Gastroesophageal sphincter (tissue), 3 donors: ENCODE results near the gene PHKG1.
"Not testable (repeated sequence)": the region's sequence is repeated elsewhere in the genome, so short reads cannot be mapped to it uniquely, and the experiment has no call there.

Experiments
- POLR2AphosphoS5 ChIP-seq: sonication (generic); formaldehyde crosslinking; IDR thresholded peaks from one replicate; pipeline ENCODE4 v1.6.1; 2017; ENCODE audit warnings: antibody characterized with exemption
- TF ChIP-seq, protein P1 (sequence below), 4 experiments: fragments of 200-600 bp in 2 of 4; fragments of 450-650 bp in 2 of 4; sonication (generic) in 1 of 4; IDR thresholded peaks; one replicate each; pipeline ENCODE4 v1.5.1; 2017 to 2019; ENCODE audit warnings: antibody characterized with exemption in 4 of 4, mild to moderate bottlenecking in 2 of 4, moderate library complexity in 2 of 4

DNA sequence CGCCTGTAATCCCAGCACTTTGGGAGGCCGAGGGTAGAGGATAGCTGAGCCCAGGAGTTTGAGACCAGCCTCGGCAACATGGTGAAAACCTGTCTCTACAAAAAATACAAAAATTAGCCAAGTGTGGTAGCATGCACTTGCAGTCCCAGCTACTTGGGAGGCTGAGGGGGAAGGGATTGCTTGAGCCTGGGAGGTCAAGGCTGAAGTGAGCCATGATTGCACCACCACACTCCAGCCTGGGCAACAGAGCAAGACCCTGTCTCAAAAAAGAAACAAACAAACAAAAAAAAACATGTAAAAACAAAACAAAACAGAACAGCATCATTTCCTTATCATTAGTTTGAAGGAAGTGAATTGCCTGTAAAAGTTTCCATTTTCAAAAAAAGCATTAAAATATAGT is 19.5 kb upstream of the PHKG1 start:
- not testable (repeated sequence) for TF ChIP-seq POLR2AphosphoS5
- TF ChIP-seq, protein P1, sequence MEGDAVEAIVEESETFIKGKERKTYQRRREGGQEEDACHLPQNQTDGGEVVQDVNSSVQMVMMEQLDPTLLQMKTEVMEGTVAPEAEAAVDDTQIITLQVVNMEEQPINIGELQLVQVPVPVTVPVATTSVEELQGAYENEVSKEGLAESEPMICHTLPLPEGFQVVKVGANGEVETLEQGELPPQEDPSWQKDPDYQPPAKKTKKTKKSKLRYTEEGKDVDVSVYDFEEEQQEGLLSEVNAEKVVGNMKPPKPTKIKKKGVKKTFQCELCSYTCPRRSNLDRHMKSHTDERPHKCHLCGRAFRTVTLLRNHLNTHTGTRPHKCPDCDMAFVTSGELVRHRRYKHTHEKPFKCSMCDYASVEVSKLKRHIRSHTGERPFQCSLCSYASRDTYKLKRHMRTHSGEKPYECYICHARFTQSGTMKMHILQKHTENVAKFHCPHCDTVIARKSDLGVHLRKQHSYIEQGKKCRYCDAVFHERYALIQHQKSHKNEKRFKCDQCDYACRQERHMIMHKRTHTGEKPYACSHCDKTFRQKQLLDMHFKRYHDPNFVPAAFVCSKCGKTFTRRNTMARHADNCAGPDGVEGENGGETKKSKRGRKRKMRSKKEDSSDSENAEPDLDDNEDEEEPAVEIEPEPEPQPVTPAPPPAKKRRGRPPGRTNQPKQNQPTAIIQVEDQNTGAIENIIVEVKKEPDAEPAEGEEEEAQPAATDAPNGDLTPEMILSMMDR (IDR thresholded peaks at IDR 0.05), result not testable (repeated sequence)
